ENCODE measurements around the gene CBFA2T2. TPM values are rescaled to one million over a fixed set of nuclear protein-coding genes. Genes with fewer than 3 reads are reported as not detected.

Gene CBFA2T2
- total RNA-seq, 1 donor from 2014 or later: 19.6 TPM

- Mint-ChIP-seq H3K4me3 (ENCODE audit: unreplicated experiment) (no peak overlapping the region), H3K27ac (ENCODE audit: unreplicated experiment) (no peak overlapping the region), H3K27me3 (ENCODE audit: unreplicated experiment) (no peaks in the 10 kb centered on the region), H3K9me3 (ENCODE audit: unreplicated experiment) (no peaks in the 10 kb centered on the region), H3K4me1 (ENCODE audit: unreplicated experiment) (peaks cover 37% of the 10 kb centered on the region), H3K36me3 (ENCODE audit: unreplicated experiment) (no peaks in the 10 kb centered on the region)
- TF ChIP-seq, protein P1, sequence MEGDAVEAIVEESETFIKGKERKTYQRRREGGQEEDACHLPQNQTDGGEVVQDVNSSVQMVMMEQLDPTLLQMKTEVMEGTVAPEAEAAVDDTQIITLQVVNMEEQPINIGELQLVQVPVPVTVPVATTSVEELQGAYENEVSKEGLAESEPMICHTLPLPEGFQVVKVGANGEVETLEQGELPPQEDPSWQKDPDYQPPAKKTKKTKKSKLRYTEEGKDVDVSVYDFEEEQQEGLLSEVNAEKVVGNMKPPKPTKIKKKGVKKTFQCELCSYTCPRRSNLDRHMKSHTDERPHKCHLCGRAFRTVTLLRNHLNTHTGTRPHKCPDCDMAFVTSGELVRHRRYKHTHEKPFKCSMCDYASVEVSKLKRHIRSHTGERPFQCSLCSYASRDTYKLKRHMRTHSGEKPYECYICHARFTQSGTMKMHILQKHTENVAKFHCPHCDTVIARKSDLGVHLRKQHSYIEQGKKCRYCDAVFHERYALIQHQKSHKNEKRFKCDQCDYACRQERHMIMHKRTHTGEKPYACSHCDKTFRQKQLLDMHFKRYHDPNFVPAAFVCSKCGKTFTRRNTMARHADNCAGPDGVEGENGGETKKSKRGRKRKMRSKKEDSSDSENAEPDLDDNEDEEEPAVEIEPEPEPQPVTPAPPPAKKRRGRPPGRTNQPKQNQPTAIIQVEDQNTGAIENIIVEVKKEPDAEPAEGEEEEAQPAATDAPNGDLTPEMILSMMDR (IDR thresholded peaks at IDR 0.05): no peak
- no peak for DNase-seq (ENCODE audit: extremely low spot score, unreplicated experiment)
These were observed 190.0 kb downstream of the CBFA2T2 start for GRCh38 chr20:33679758-33680485.

- DNase-seq (ENCODE audit: extremely low spot score, unreplicated experiment): no peak
- TF ChIP-seq, protein P1 (IDR thresholded peaks at IDR 0.05): no peak
- Mint-ChIP-seq H3K4me1 (ENCODE audit: unreplicated experiment) (peaks cover 34% of the 10 kb centered on the region), H3K27me3 (ENCODE audit: unreplicated experiment) (no peaks in the 10 kb centered on the region), H3K9me3 (ENCODE audit: unreplicated experiment) (no peaks in the 10 kb centered on the region), H3K4me3 (ENCODE audit: unreplicated experiment) (no peak overlapping the region), H3K27ac (ENCODE audit: unreplicated experiment) (peak overlapping the region; percentile 79), H3K36me3 (ENCODE audit: unreplicated experiment) (no peaks in the 10 kb centered on the region)
These were observed 190.8 kb downstream of the CBFA2T2 start for GRCh38 chr20:33680686-33681085.

DNA sequence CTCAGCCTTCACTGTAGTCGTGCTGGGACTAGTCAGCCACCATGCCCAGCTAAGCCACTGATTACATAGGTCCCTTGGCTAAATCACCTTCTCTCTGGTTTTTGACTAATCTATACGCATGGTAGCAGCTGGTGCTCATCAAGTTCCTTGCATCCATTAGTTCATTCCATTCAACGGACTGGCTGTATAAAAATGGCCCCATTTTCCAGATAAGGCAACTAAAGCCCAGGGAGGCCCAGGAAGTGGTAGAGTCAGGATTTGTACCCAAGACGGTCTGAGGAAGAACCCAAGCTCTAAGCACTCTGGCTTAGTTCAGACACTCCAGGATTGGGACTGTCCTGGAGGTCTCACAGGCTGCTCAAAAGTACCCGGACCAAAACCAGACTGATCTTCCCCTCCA, 191.4 kb downstream of the CBFA2T2 start:
- Mint-ChIP-seq H3K4me1 (ENCODE audit: unreplicated experiment) (peaks cover 32% of the 10 kb centered on the region), H3K27ac (ENCODE audit: unreplicated experiment) (peak overlapping the region; percentile 79), H3K9me3 (ENCODE audit: unreplicated experiment) (no peaks in the 10 kb centered on the region), H3K36me3 (ENCODE audit: unreplicated experiment) (no peaks in the 10 kb centered on the region), H3K4me3 (ENCODE audit: unreplicated experiment) (no peak overlapping the region), H3K27me3 (ENCODE audit: unreplicated experiment) (no peaks in the 10 kb centered on the region)
- DNase-seq (ENCODE audit: extremely low spot score, unreplicated experiment): no peak
- TF ChIP-seq, protein P1 (IDR thresholded peaks at IDR 0.05): no peak

GRCh38 chr20:33681728-33682353, 191.9 kb downstream of the CBFA2T2 start:
- H3K9me3 Mint-ChIP-seq (ENCODE audit: unreplicated experiment): no peaks in the 10 kb centered on the region
- H3K27me3 Mint-ChIP-seq (ENCODE audit: unreplicated experiment): no peaks in the 10 kb centered on the region
- H3K4me1 Mint-ChIP-seq (ENCODE audit: unreplicated experiment): peaks cover 36% of the 10 kb centered on the region
- no peak overlapping the region for H3K4me3 Mint-ChIP-seq (ENCODE audit: unreplicated experiment)
- H3K27ac Mint-ChIP-seq (ENCODE audit: unreplicated experiment): no peak overlapping the region
- TF ChIP-seq, protein P1 (IDR thresholded peaks at IDR 0.05): no peak
- no peaks in the 10 kb centered on the region for H3K36me3 Mint-ChIP-seq (ENCODE audit: unreplicated experiment)
- DNase-seq (ENCODE audit: extremely low spot score, unreplicated experiment): no peak

GRCh38 chr20:33684533-33685327, 194.8 kb downstream of the CBFA2T2 start:
- peak overlapping the region; percentile 64 for H3K4me3 Mint-ChIP-seq (ENCODE audit: unreplicated experiment)
- H3K27me3 Mint-ChIP-seq (ENCODE audit: unreplicated experiment): no peaks in the 10 kb centered on the region
- DNase-seq (ENCODE audit: extremely low spot score, unreplicated experiment): no peak
- peak overlapping the region; percentile 59 for H3K27ac Mint-ChIP-seq (ENCODE audit: unreplicated experiment)
- no peaks in the 10 kb centered on the region for H3K36me3 Mint-ChIP-seq (ENCODE audit: unreplicated experiment)
- H3K4me1 Mint-ChIP-seq (ENCODE audit: unreplicated experiment): peaks cover 36% of the 10 kb centered on the region
- TF ChIP-seq, protein P1 (IDR thresholded peaks at IDR 0.05): no peak
- no peaks in the 10 kb centered on the region for H3K9me3 Mint-ChIP-seq (ENCODE audit: unreplicated experiment)
